NCI-H1092 (cell line): ENCODE results near the gene DNAJC25.
"Not testable (repeated sequence)": the region's sequence is repeated elsewhere in the genome, so short reads cannot be mapped to it uniquely, and the experiment has no call there.

Experiments
- DNase-seq: peaks from one replicate; lab custom pipeline; 2025; lab: John Stamatoyannopoulos, UW

Gene DNAJC25

DNA sequence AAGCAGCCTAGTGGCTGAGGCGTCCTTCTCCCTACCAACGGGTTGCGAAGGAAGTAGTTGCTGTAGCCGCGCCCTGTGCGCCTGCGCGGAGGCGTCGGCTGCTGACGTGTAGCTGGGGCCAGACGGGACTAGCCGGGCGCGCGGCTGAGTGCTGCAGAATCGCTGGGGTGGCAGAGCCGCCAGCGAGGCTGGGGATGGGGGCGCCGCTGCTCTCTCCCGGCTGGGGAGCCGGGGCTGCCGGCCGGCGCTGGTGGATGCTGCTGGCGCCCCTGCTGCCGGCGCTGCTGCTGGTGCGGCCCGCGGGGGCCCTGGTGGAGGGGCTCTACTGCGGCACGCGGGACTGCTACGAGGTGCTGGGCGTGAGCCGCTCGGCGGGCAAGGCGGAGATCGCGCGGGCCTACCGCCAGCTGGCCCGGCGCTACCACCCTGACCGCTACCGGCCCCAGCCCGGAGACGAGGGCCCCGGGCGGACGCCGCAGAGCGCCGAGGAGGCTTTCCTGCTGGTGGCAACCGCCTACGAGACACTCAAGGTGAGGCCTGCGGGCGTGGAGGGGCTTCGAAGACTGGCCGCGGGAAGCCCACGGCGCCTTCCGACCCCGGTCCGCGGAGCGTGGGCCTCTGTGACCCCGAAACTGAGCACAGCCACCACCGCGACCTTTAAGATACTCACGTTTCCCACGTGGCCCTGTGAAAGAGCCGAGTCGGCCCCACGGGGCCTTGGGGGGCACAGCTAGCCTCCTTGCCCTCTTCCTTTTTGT, at the start of gene DNAJC25:
Gene DNAJC25, plus strand, starts transcription at position 121 of the 758 bp plus-strand sequence. Its CDS starts 74 bp downstream, at position 195.
- DNase-seq, result peak; percentile 97

DNA sequence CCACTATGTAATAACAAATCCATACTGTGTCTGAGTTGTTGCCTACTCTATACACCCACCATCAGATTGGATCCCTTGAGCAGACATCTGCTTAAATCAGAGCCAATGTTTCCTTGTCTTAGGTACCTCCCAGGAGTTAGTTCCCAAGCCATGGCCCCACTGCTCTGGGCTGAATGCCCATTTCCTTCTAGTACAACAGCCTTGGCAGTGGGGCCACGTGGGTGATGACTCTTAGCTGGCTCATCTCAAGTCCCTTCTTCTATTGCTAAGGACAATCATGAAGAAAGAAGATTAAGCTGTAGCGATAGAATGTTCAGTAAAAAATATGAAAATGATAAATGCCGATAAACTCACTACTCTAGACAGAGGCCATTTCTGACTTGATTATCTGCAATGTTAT, 48.2 kb upstream of the DNAJC25 start:
- no peak for DNase-seq

DNA sequence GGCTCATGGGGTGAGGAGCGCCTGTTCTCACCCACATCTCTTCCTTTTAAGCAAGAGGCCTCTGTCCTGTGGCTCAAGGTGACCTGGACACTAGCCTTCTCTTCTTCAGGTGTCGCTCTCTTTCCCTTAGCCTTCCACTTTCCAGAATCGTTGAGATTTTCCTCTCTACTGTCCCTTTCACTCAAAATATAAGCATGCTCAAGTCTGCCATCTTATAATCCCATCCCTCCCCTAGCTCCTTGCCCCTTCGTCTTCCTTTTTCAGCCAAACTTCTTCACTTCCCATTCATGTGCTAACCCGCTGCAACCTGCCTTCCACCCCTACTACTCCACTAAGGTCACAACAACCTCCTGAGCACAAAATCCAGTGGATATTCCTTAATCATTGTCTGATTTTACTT, 44.8 kb upstream of the DNAJC25 start:
- no peak for DNase-seq

DNA sequence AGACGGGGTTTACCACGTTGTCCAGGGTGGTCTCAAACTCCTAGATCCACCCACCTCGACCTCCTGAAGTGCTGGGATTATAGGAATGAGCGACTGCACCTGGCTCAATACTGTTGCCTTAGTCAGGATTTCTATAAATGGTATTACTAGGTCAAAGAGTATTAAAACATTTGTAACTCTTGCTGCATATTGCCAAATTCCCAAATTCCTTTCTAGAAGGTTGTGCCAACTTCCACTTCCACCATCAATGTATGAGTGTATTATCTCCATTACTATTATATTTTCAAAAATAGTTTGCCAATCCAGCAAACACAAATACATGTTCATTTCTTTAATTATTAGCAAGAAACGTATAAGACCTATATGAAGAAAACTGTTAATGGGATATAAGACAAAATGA, 42.3 kb upstream of the DNAJC25 start:
- DNase-seq, result no peak

DNA sequence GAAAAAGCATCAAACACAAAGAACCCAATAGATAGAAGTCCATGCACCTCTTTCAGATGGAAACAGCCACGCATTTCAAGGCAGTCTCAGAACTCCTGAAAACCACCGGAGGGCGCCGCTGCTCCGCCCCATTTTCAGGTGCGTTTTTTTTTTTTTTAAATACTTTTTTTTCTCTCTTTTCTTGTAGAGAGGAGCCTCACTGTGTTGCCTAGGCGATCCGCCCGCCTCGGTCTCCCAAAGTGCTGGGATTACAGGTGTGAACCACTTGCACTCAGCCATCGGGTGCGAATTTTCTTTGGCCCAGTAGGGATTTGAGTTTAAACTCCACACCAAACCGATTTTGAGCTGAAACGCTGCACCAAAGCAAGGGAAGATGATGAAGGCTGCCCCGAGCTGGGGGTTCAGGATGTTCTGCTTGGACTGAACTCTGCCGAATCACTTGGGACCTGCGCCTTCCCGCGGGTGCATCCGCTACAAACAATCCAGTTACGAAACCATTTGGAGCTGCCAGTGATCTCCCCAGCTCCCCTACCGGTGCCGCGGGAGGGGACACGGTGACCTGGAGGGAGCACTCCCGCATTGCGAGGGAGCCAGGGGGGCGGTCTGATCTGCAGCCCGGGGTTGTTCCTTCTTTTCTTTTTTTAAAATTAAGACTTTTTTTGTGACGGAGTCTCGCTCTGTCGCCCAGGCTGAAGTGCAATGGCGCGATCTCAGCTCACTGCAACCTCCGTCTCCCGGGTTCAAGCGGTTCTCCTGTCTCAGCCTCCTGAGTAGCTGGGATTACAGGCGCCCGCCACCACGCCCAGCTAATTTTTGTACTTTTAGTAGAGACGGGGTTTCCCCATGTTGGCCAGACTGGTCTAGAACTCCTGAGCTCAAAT, 33.0 kb upstream of the DNAJC25 start:
- DNase-seq, result peak; percentile 21

DNA sequence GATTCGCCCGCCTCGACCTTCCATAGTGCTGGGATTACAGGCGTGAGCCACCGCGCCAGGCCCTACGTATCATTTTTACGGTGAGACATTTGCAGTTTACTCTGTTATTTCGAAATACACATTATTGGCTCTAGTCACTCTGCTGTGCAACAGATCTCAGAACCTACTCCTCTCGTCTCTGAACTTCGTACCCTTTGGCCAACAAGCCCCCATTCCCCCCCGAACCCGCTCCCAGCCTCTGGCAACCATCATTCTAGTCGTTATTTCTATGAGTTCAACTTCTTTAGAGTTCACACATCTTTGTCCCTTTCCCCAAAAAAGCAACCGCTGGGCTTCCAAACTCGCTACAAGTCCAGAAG, 32.4 kb upstream of the DNAJC25 start:
- DNase-seq, result no peak

DNA sequence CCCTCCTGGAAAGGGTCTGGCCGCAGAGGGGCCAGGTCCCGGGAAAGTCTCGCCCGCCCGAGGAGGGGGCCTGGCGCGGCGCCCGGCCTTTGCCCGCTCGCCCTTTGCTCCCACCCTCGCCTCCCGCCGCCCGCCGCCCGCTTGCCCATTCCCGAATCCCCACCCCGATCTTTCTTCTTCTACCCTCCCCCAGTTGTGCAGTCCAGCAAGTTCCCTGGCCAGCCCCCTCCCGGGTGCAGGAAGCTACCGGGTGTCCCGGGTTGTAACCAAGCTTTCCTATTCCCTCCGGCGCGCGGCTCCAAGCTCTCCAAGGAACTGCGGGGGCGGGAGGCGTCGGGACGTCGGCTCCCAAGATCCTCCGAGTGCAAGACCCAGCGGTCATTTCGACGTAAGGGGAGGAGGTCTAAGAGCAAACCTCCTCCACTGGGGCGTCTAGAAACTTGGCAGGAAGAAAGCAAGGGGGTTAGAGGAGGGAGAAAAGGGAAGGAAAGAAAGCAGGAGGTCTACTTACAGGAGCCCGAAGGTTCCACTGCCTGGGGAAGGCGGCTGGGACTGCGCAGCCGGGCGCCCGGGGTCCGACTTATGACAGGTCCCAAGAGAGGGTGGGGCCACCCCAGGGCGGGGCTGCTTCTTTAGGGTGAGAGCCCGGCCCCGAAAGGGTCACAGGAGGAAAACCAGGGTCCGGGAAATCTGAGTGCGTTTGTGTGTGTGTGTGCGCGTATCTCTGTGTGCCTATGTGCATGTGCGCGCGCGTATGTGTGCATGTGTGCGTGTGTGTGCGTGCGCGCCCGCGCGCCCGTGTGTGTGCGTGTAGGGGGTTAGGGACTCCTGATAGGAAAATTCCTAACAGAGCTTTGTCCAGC, 31.8 kb upstream of the DNAJC25 start, which contains the start of gene PTGR1:
Gene PTGR1, minus strand, starts transcription at position 556 of the 863 bp plus-strand sequence. CDS start 2,225 bp downstream, outside the sequence.
- DNase-seq, result no peak

DNA sequence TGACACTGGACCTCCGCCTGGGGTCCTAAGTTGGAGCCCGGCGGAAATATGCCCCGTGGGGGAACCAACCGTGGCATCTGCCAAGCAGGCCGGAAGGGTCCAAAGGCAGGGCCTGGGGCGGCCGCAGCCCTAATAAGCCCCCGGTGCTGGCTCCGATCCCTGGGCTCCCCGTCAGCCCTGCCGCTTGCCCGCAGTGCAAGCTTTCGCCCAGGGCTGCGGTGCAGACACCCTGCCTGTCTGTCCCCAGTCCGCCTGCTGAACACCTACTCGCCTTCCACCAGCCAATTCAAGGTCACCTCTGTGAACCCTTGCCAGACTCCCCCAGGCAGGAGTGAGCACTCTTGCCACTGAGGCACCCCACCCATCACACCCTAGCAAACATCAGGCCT, 31.2 kb upstream of the DNAJC25 start:
- DNase-seq, result no peak

DNA sequence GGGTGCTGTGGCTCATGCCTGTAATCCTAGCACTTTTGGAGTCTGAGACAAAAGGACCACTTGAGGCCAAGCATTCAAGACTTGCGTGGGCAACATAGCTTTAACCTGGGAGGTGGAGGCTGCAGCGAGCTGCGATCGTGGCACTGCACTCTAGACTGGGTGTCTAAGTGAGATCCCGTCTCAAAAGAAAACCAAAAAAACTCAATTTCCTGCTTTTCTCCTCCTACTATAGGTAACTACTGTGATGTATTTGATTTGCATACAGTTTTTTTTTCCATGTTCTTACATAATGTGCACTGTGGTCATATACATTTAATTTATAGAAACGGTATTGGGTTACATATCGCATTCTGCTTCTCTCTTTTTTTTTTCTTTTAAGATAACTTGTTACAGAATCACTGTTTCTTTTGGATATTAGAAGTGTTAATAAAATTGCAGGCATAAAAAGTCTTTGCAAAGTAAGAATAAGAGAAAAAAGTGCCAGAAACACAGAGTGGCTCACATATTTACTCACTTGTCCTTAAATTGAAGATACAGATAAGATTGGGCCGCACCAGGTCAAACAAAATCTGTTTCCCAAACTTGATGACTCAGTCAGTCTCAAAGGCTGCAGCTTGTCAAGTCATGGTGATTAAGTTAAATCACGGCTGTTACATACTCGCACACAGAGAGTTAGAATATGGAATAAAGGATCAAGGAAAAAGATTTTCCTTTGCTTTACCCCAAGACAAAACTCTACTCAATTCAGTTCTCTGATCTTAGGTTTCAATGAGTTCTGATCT, 29.7 kb upstream of the DNAJC25 start:
- no peak for DNase-seq

DNA sequence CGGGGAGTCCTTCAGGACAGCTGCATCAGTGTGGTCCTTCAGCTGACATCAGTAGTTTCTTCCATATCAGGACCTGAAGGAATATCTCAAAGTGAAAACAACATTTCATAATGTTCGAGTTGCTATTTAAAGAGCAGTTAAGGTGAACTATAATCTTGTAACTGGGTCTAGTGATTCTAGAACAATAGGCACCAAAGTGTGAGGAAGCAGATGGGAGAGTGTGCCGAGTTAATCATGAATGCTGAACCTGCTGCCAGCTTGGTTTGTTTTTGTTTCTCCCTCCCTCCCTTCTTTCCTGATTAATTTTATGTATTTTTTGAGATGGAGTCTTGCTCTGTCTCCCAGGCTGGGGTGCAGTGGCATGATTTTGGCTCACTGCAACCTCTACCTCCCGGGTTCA, 28.1 kb upstream of the DNAJC25 start:
- no peak for DNase-seq

DNA sequence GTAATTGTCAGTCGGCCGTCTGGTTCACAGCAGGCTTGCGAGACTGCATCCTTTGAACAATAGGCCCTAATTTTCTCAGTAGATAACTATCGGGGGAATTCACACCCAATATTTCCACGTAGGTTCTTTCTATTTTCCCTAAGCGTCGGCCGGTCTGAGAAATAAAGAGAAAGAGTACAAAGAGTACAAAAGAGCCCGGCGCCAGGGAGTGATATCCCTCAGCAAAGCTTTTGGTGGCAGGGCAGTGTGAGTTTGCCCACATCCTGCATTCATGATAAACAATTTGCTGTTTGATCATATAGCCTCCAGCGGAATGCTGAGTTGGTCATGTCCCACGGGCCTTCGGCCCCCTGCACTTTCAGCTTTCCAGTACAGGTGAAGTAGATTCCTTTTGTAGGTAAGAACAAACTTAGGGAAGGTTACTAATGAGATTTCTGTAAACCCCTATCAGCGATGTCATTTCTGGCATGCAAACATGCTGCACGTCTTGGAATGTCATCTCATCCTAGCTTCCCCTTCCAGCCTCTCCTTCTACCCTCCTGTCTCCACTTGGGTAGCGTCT, 27.0 kb upstream of the DNAJC25 start:
- no peak for DNase-seq

DNA sequence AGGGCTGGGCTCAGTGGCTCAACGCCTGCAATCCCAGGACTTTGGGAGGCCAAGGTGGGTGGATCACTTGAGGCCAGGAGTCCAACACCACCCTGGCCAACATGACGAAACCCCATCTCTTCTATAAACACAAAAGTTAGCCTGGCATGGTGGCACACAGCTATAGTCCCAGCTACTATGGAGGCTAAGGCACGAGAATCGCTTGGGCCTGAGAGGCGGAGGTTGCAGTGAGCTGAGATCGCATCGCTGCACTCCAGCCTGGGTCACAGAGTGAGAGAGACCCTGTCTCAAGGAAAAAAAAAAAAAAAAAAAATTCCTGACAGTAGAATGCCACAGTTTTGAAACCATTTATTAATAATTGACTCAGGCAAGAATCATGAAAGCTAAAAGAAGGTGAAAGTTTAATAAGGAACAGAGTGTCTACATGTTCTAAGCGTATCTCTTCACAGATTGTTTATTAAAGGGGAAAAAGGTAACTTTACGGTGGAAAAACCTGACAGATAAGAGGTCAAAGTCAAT, 26.0 kb upstream of the DNAJC25 start:
- no peak for DNase-seq

DNA sequence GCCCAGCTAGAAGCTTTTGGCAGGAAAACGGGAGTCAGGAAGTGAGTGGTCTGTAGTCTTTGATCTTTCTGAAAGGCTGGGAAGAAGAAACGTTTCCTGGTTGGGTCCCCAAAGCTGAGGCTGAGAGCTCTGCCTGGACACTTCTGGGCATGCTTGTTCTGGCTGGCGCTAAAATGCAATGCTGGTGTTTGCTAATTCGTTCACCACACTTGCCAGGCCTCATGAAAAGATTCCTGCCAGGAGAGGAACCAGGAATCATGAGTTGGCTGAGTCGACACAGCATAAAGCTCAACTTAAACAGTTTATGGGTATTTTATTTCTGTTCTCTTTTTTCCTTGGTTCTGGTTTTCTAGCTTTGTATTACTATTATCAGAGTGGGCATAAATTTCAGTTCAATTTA, 21.0 kb upstream of the DNAJC25 start:
- DNase-seq, result no peak

DNA sequence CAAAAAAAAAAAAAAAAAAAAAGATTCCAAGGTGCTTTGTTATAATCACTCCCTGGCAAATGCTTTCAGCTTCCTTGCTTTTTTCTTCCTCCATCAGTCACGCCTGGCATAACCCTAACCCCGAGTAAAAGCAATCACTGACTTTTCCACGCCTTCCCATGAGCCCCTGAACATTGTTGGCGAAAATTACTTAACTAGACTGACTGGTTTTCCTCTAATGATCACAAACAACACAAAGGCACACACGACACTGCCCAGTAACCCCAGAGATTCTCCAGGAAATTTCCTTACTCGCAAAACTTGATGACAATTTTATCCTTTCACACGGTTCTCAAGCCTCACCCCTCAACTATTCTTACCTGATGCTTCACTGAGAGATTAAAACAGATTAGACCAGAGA, 20.3 kb upstream of the DNAJC25 start:
- DNase-seq, result no peak

DNA sequence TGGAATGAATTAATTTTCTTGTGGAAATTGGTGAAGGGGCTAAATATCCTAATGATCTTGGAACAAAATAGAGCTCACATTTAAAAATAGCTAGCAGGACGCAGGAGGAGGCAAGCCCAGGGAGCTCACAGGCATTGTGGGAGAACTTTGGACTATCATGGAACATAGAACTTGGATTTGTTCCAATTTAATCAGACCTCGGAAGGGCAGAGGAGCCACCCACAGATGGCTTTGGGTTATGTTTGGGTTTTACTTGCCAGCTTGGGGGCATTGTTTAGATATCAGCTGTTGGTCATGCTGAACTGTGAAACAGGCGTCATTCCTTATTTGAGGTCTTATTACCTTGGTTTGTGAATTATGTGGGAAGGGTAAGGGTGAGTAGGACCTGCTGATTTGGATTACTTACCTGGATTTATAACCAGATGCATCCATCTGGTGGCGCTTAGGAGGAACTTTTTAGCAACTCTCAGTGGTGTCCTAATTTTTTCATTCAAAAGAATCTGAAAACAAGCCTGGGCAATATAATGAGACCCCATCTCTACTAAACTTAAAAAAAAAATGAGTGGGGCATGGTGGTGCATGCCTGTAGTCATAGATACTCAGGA, 17.6 kb upstream of the DNAJC25 start:
- DNase-seq, result no peak

DNA sequence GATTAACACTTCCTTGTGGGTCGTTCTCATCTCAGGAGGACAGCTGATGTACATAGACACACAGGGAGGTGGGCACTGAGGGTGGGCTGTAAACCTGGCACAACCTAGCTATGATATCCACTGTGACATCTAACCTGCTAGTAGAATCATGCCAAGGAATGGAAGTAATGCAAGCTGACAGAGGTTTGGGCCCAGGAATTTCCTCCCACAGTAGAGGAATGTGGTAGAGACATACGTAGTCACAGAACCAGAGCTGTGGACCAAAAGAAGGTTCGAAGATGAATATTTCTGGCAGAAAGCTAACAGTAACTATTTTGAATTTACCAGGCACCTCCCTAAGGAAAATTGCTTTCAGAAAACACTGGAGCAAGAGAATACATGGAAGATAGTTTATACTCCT, 15.2 kb upstream of the DNAJC25 start:
- DNase-seq, result no peak

DNA sequence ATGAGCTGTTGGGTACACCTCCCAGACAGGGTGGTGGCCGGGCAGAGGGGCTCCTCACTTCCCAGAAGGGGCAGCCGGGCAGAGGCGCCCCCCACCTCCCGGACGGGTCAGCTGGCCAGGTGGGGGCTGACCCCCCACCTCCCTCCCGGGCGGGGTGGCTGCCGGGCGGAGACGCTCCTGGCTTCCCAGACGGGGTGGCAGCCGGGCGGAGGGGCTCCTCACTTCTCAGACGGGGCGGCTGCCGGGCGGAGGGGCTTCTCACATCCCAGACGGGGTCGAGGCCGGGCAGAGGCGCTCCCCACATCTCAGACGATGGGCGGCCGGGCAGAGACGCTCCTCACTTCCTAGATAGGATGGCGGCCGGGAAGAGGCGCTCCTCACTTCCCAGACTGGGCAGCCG, 13.8 kb upstream of the DNAJC25 start:
- DNase-seq, result not testable (repeated sequence)

DNA sequence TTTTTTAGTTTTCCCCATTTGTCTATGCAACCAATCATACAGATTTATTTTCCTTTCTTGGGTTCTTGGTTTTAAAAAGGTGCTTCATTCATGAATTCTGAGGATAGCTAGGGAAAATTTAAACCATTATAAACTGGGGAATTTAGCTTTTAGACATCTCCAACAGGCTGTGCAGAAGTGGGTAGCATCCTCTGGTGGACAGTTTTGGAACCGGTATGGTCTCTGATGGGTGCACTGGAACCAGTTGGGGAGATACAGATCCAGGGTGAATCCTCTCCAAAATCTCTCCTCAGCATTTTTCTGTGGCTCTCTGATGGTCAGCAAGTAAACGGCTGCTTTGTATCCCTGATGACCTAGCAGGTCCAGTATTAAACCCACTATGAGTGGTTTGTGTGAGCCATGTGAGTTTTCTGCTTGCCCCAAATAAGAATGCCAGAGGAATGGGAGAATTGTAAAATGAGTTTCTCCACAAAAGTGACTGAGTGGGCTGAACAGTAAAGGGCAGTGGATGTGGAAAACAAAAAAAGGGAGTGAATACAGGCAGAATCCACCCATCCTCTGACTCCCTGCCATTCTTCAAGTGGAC, 9.1 kb upstream of the DNAJC25 start:
- no peak for DNase-seq

DNA sequence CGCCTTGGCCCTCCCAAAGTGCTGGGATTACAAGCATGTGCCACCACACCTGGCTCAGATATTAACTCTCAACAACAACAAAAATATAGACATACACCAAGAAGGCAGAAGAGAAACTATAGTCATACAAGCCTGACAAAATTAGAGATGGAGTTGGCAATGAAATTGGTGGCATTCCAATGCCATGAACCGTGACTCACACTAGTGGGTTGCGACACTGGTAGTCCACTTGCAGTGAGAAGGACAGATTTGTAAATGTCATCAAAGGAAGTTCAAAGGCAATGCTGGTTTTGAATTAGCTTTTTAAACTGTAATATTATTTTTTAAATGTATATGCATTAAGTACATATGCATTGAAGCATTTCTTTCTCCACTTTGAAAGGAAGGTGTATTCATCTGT, 8.5 kb upstream of the DNAJC25 start:
- DNase-seq, result no peak
